Right atrium auricular region (tissue), 2 donors: ENCODE data around the gene CCDC148. TPM values are rescaled to one million over a fixed set of nuclear protein-coding genes. Genes with fewer than 3 reads are reported as not detected.

Experiments
- DNase-seq: peaks from one replicate; pipeline ENCODE4 v3.0.0-alpha.2; 2019; ENCODE audit warnings: low spot score
- H3K27ac ChIP-seq, 2 donors: fragments of 200-600 bp; sonication (generic); 1 replicate in 1 of 2; 2 replicates in 1 of 2; pipeline ENCODE4 v1.5.1; 2016 to 2019
- H3K27me3 ChIP-seq, 2 donors: fragments of 200-600 bp; sonication (generic); one replicate each; pipeline versions ENCODE4 v1.5.1 to v1.6.0; 2017 to 2019
- H3K36me3 ChIP-seq: fragments of 200-600 bp; sonication (generic); one replicate; pipeline ENCODE4 v1.5.1; 2016
- H3K4me1 ChIP-seq, 2 donors: fragments of 200-600 bp; sonication (generic); one replicate each; pipeline versions ENCODE4 v1.5.1 to v1.6.0; 2017 to 2019
- H3K4me3 ChIP-seq, 2 donors: fragments of 200-600 bp; sonication (generic); 1 replicate in 1 of 2; 2 replicates in 1 of 2; pipeline ENCODE4 v1.5.1; 2017 to 2019; ENCODE audit warnings: mild to moderate bottlenecking in 1 of 2, moderate library complexity in 1 of 2
- H3K9me3 ChIP-seq, 2 donors: fragments of 200-600 bp; sonication (generic); one replicate each; pipeline ENCODE4 v1.5.1; 2019
- total RNA-seq, 2 donors: library from RNA; depleted of rRNA; stranded (reverse); fragments of >200 nt; gene quantifications; one replicate each; pipeline ENCODE4 v1.1.0, GENCODE V29; 2016
- TF ChIP-seq, protein P1 (sequence below), 2 donors: fragments of 200-600 bp; sonication (generic); IDR thresholded peaks; one replicate each; pipeline ENCODE4 v1.5.1; 2019; ENCODE audit warnings: antibody characterized with exemption in 2 of 2

CCDC148 gene
- total RNA-seq, 2 donors from 2014 or later = 0.20 to 1.1 TPM

DNA sequence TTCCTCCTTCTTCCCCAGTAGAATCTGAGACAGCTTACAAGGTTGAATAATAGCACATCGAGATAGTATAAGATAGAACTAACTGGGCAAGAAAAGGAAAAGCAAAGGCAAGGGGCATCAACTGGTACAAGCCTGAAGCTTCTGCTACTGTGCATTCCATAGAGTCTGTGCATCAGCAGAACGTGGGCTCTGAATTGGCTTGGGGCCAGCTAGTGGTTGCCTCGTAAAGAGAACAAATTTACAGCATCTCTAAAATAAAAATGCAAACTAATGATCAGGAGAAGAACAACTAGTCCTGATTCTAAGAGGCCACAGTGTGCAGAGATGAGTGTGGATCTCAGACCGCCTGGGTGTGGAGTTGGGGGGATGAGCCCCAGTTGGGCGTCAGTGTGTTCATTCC, 318.3 kb downstream of the CCDC148 start:
- no peak for DNase-seq
- Histone ChIP-seq H3K4me1 (no peaks in the 10 kb centered on the region), H3K27ac (no peak overlapping the region), H3K36me3 (no peaks in the 10 kb centered on the region), H3K27me3 (no peaks in the 10 kb centered on the region), H3K4me3 (no peak overlapping the region), H3K9me3 (no peaks in the 10 kb centered on the region)
- TF ChIP-seq, protein P1, sequence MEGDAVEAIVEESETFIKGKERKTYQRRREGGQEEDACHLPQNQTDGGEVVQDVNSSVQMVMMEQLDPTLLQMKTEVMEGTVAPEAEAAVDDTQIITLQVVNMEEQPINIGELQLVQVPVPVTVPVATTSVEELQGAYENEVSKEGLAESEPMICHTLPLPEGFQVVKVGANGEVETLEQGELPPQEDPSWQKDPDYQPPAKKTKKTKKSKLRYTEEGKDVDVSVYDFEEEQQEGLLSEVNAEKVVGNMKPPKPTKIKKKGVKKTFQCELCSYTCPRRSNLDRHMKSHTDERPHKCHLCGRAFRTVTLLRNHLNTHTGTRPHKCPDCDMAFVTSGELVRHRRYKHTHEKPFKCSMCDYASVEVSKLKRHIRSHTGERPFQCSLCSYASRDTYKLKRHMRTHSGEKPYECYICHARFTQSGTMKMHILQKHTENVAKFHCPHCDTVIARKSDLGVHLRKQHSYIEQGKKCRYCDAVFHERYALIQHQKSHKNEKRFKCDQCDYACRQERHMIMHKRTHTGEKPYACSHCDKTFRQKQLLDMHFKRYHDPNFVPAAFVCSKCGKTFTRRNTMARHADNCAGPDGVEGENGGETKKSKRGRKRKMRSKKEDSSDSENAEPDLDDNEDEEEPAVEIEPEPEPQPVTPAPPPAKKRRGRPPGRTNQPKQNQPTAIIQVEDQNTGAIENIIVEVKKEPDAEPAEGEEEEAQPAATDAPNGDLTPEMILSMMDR (IDR thresholded peaks at IDR 0.05) = no peak

DNA sequence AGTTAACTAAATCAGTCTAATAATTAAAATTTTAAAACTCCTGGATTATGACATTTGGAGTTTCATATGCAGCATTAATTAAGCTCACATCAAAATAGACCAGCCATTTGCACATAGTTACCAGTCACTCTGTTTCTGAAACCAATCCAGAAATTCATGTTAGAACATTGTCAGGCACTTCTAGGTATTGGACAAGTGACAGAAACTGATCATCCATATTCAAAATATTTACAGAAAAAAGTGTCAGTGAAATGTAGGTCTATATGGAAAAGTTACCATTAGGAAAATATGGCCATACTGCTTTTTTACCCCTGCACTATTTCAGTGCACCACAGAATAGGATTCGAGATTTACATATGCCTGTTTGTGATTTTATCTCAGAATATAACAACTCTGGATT, 321.5 kb downstream of the CCDC148 start:
- no peak overlapping the region for H3K4me3 ChIP-seq
- DNase-seq = no peak
- no peaks in the 10 kb centered on the region for H3K27me3 ChIP-seq
- no peaks in the 10 kb centered on the region for H3K36me3 ChIP-seq
- no peak overlapping the region for H3K27ac ChIP-seq
- no peaks in the 10 kb centered on the region for H3K9me3 ChIP-seq
- TF ChIP-seq, protein P1 (IDR thresholded peaks at IDR 0.05) = no peak
- no peaks in the 10 kb centered on the region for H3K4me1 ChIP-seq

DNA sequence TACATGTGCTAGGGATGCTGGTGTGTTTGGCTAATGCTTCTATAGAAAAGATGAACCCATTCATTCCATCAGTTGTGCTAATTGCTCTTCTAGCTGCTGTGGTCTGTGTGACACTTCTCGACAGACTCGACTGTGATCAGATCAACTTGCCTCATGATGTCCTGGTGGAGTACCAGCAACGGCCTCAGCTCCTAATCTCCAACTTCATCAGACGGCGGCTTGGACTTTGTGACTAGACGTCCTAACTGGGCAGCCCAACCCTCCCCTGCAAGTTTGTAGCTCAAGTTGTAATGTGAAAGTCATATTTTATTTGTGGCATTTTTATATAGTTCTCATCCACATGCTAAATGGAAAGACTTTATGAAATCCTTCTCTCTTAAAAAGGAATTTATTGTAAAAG, 321.9 kb downstream of the CCDC148 start:
- Histone ChIP-seq H3K27ac (no peak overlapping the region), H3K27me3 (no peaks in the 10 kb centered on the region), H3K4me3 (no peak overlapping the region), H3K4me1 (no peaks in the 10 kb centered on the region), H3K9me3 (no peaks in the 10 kb centered on the region), H3K36me3 (no peaks in the 10 kb centered on the region)
- DNase-seq = no peak
- TF ChIP-seq, protein P1 (IDR thresholded peaks at IDR 0.05) = no peak

DNA sequence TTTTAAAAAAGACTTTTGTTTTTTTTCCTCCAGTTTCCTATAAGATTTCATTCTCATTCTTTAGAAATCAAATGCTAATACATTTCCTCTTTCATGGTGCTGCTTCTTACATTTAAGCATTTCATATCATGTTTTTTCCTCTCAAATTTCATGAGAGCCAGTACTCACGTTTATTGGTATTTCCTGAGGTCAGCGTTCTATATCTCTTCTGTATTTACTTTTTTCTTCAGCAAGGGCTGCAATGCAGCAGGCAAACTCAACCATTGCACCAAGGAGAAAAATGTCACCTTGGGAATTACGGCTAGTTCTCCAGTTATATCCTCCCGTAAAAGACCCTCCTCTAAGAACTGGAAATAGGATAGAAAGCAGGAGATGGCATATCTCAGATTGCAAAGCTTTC, 322.5 kb downstream of the CCDC148 start:
- Histone ChIP-seq H3K4me1 (no peaks in the 10 kb centered on the region), H3K36me3 (no peaks in the 10 kb centered on the region), H3K27me3 (no peaks in the 10 kb centered on the region), H3K4me3 (no peak overlapping the region), H3K9me3 (no peaks in the 10 kb centered on the region), H3K27ac (no peak overlapping the region)
- DNase-seq = no peak
- TF ChIP-seq, protein P1 (IDR thresholded peaks at IDR 0.05) = no peak

DNA sequence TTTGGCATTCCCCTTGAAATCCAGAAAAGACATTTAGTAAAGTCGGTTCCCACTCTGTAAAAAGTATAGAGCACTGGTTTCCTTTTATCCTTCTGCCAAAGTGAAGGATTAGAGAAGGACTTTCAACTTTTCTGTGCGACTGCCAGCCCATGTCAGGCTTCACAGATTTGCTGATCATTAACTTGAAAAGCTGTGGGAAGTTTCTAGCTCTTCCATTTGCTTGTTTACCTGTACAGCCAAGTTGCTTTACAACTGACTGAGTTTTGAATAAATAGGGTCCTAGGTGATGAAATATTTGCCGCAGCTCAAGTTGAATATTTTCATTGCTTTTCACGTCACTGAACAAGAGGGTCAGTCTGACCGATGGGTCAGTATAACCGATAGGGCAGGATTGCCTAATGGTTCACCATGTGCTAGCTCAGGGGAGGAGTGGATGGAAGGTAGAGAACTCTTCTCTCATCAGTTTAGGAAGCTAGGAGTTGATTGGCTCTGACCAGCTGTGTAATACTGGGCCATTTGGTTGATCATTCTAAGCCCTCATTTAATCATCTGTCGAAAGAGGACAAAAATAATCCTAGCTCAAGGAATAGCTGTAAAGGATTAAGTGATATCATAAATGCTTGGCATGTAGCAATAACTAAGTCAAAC, 324.5 kb downstream of the CCDC148 start:
- Histone ChIP-seq H3K4me3 (no peak overlapping the region), H3K4me1 (no peaks in the 10 kb centered on the region), H3K36me3 (no peaks in the 10 kb centered on the region), H3K27ac (no peak overlapping the region), H3K27me3 (no peaks in the 10 kb centered on the region), H3K9me3 (no peaks in the 10 kb centered on the region)
- TF ChIP-seq, protein P1 (IDR thresholded peaks at IDR 0.05) = no peak
- no peak for DNase-seq

DNA sequence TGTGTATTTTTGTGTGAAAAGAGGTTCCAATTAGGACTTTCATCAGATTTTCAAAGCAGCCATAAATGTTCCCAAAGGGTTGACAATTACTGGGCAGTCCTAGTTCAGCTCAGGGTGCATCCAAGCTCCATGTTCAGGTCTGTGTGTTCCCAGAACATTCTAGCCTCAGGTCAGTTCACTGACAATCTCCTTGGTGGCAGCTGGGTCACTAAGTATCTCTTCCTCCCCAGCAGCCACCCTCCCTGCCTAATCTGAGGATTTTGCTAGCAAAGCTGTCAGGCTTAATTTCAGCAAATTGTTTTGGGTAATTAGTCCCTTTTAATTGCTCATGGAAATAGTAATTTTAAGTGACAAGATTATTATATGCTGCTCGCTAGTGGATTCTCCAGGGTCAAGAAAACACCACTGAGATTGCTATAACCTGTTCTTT, 325.1 kb downstream of the CCDC148 start:
- DNase-seq = no peak
- TF ChIP-seq, protein P1 (IDR thresholded peaks at IDR 0.05) = no peak

More for the DNA sequence above, 325.1 kb downstream of the CCDC148 start:
- no peaks in the 10 kb centered on the region for H3K36me3 ChIP-seq
- H3K27me3 ChIP-seq = no peaks in the 10 kb centered on the region
- no peaks in the 10 kb centered on the region for H3K9me3 ChIP-seq
- no peak overlapping the region for H3K27ac ChIP-seq
- no peaks in the 10 kb centered on the region for H3K4me1 ChIP-seq
- H3K4me3 ChIP-seq = no peak overlapping the region
